Stromal cell of bone marrow (primary cell): ENCODE measurements around the gene HAPLN1.

ENCODE experiments used
- DNase-seq: peaks from one replicate; pipeline ENCODE4 v3.0.0-alpha.2; 2012; ENCODE audit warnings: low read depth

The HAPLN1 gene

DNA sequence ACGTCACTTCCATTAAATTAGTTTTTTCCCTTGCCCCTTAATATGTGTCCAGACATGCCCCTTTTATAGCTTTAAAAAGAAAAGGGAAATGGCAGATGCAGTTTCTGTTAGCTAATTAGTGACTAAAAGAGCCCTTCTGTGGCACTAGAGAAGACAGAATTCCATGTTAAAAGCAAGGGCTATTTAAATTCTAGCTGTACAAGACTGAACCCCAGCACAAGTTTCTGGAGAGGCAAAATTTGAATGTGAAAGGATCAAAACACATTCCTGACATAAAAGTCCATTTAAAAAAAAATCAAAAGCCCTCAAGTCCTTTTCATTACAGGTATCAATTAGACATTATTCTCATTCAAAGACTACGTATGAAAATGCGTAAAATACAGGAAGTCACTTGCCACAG lies 78.7 kb downstream of the HAPLN1 start:
- DNase-seq = no peak

DNA sequence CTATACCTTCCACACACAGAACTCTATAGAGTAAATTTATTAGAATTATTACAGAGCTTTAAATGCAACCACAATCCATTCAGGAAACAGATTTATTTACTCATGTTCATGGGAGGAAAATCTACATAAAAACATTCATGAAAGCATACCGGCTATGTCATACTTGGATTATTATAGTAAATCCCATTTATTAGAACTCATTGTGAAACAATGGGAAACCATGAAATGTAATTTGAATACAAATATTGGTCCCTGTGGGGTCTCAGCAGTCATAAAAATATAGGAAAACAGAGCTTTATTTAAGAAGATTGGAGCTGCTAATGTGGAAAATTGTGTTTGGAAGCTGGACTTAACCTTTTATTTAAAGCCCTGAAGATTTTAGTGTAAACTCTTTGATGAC lies 80.7 kb downstream of the HAPLN1 start:
- DNase-seq = no peak

DNA sequence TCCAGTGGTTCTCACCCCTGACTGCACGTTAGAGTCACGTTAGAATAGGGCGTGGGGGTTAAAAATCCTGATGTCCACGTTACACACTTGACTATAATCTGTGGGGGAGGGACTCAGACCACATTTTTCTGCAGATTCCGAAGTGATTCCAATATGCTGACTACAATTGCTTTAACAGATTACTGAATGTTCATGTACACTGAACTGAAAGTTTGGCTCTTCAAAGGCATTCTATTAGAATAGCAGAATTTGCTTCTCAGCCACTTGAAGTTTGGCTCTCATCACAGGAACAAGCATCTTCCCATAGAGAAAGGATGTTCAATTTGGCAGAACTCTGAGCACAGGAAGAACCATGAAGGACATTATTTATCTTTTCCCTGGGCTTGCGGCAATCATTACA lies 84.5 kb downstream of the HAPLN1 start:
- no peak for DNase-seq

DNA sequence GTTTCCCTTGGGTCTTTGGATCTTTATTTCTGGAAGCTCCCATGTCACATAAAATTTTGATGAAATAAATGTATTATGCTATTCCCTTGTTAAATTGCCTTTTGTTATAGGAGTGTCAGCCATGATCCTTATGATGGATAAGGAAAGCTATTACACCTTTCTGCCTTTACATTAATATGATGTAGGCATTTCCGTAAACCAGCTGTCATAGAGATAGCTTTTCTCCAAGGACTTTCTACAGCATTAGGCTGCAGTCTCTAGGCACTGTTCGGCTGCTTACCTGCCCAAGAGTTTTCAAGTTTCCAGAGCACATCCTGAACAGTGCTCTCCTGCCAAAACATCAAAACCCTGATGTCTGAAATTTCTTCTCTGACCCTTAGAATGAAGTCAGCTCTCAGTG lies 87.4 kb downstream of the HAPLN1 start:
- DNase-seq = no peak

DNA sequence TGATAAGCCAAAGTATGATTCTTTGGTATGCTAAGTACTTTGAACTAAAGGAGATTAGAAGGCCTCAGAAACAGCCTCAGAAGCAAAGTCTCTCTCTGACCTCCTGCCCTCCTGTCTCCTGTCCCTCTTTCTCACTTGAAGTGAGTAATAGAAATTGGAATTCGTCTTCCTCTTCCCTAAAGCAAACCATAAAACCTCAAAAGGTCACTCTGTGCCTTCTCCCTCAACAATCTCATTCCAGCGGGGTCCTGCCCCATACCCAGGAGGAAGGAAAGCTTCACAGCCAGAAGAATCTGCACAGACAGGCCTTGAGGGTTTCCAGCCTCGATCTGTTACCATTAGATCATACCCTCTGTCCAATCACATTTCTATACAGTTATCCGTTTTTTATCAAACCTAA lies 87.8 kb downstream of the HAPLN1 start:
- no peak for DNase-seq

DNA sequence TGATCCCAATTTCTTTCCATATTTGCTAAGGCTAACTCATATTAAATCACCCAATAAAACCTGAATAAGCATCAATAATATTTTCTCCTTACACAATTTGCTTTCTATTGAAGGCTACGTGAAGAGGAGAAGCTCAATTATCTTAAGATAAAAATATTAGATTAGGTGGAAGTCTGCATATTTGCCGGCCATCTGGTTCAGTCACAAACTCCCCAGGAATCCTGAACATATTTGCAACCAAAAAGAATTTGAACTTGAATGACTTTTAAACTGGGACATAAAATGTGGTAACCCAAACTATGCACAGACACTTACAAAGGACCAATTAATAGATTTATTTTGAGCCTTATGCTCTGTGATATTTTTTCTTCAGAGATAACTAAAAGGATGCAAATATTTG lies 92.3 kb downstream of the HAPLN1 start:
- no peak for DNase-seq

DNA sequence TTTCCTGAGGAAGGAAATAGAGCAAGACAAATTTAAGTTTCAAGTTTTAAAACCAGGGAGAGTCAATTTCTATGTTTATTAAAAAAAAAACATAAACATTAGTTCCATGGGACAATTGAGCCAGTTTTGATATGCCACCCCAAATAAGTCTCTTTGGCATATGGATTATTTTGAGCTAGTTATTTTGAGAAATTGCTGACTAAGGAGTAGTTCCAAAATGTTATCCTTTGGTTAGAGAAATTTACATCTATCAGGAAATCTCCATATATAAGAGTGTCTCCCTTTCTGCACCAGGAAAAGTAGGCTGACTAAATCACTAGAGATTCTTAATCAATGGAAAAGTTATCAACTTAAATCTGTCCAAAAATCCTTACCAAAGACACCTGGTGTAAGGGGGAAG lies 105.8 kb downstream of the HAPLN1 start:
- DNase-seq = no peak

DNA sequence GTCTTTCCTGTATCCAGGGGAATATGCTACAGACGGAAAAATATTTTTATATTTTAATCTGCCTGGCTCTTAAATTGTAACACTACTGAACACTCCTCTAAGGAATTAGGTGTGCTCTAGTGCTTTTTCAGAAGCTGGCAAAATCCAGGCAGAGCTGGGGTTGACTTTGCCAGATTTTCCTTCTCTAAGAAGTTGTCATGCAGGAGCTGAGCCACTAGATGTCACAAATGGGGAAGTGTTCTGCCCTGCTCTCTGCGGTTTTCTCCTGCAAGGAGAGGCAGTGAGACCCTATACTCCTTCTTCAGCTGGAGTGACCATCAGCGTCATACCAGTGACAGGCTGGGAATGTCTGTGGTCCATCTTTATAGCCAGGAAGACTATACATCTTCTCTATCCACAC lies 112.5 kb downstream of the HAPLN1 start:
- peak; percentile 25 for DNase-seq

DNA sequence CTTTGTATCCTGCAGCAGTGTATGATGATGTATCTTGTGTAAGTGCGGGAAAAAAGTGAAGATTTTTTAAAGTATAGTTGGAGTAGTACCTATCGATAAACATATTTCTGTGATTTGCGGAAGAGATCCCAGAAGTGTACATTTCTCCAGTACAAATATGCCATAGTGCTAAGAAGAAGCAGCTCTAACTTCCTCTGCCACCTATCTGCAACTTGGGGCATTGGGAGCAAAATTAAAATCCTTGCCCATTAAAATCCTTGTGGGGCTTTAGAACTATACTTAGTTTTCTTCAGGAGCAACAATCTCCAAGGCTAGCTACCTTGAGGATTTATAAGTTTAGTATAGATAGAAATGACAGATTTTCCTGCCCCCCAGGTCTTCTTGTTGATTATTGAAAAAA lies 125.4 kb downstream of the HAPLN1 start:
- no peak for DNase-seq

DNA sequence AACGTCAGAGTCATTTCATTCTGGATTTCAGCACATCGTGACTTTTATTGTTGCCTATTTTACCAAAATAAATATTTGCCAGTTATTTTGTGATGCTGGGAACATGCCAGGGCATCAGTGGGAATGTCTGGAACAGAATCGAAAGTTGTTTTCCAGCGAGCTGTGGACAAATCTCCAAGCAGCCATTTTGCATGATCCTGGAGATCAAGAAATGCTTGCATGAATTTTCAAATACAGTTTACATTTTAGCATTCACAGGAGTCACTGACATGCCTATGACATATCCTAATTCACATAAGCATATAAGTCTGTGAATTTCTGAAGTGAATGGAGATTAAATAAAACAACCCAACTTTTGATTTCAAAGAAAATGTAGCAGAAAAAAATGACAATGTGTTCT lies 129.7 kb downstream of the HAPLN1 start:
- no peak for DNase-seq

DNA sequence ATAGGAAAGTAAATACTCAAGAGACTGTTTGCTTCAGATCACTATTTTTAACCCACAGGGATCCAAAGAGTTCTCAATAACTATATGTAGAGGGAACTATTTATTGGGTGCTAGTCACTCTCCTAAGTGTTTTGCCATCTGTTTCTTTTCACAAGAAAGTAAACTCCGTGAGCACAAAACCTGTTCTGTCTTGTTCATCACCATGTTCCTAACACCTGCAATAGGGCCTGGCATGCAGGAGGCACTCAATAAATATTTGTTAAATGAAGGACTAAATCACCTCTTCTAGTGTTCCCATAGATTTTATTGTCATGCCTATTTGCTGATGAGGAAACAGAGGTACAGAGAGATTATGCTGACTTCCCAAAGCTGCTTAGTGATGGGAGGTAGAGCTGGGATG lies 130.9 kb downstream of the HAPLN1 start:
- no peak for DNase-seq
